Activated naive CD8-positive, alpha-beta T cell treated with anti-CD3 and anti-CD28 coated beads, Interleukin-2, amount 50 U/mL, for 24 hours (primary cell): ENCODE data around the gene UGT2B28.
"Not testable (repeated sequence)": the region's sequence is repeated elsewhere in the genome, so short reads cannot be mapped to it uniquely, and the experiment has no call there.

Source experiments
- ATAC-seq: fragments of 150-1000 bp; cut with Tn5 transposase; one replicate; pipeline ENCODE4 v1.10.0; 2021
- DNase-seq: peaks from one replicate; pipeline ENCODE4 v3.0.0; 2021
- H3K27ac Mint-ChIP-seq: one replicate; pipeline ENCODE4 v1.8.0; 2021; ENCODE audit warnings: mild to moderate bottlenecking, mixed read lengths
- H3K27me3 Mint-ChIP-seq: one replicate; pipeline ENCODE4 v1.8.0; 2021; ENCODE audit warnings: mixed read lengths
- H3K36me3 Mint-ChIP-seq: one replicate; pipeline ENCODE4 v1.8.0; 2021; ENCODE audit warnings: low read depth, mixed read lengths
- H3K4me1 Mint-ChIP-seq: one replicate; pipeline ENCODE4 v1.8.0; 2021; ENCODE audit warnings: mixed read lengths
- H3K4me3 Mint-ChIP-seq: one replicate; pipeline ENCODE4 v1.8.0; 2021; ENCODE audit warnings: mild to moderate bottlenecking, moderate library complexity, mixed read lengths
- H3K9me3 Mint-ChIP-seq: one replicate; pipeline ENCODE4 v1.8.0; 2021; ENCODE audit warnings: mixed read lengths

The UGT2B28 gene

GRCh38 chr4:69280081-69280480 lies at the start of gene UGT2B28:
TSS of gene UGT2B28 (plus strand) at chr4:69280475. CDS start at chr4:69280501, 26 bp downstream.
- H3K36me3 Mint-ChIP-seq, H3K4me1 Mint-ChIP-seq, H3K4me3 Mint-ChIP-seq, H3K9me3 Mint-ChIP-seq, DNase-seq, ATAC-seq, H3K27me3 Mint-ChIP-seq, H3K27ac Mint-ChIP-seq: not testable (repeated sequence)

GRCh38 chr4:69239092-69239491 lies 41.2 kb upstream of the UGT2B28 start:
- Mint-ChIP-seq H3K27me3 (no peaks in the 10 kb centered on the region), H3K9me3 (peaks cover 9% of the 10 kb centered on the region), H3K36me3 (no peaks in the 10 kb centered on the region), H3K27ac (no peak overlapping the region), H3K4me1 (no peaks in the 10 kb centered on the region), H3K4me3 (no peak overlapping the region)
- DNase-seq (no peak), ATAC-seq (no peak)

GRCh38 chr4:69239557-69240168 lies 40.6 kb upstream of the UGT2B28 start:
- ATAC-seq, result no peak
- no peak overlapping the region for H3K27ac Mint-ChIP-seq
- peaks cover 9% of the 10 kb centered on the region for H3K9me3 Mint-ChIP-seq
- no peak for DNase-seq
- H3K4me1 Mint-ChIP-seq, result no peaks in the 10 kb centered on the region
- no peaks in the 10 kb centered on the region for H3K36me3 Mint-ChIP-seq
- no peak overlapping the region for H3K4me3 Mint-ChIP-seq
- H3K27me3 Mint-ChIP-seq, result no peaks in the 10 kb centered on the region

- not testable (repeated sequence) for H3K4me1 Mint-ChIP-seq, H3K27ac Mint-ChIP-seq, DNase-seq, H3K27me3 Mint-ChIP-seq, H3K4me3 Mint-ChIP-seq, ATAC-seq, H3K36me3 Mint-ChIP-seq
- H3K9me3 Mint-ChIP-seq, result peaks cover 12% of the 10 kb centered on the region
Measured at GRCh38 chr4:69240787-69241186, 39.5 kb upstream of the UGT2B28 start.

- H3K36me3 Mint-ChIP-seq, H3K4me3 Mint-ChIP-seq, DNase-seq, H3K27me3 Mint-ChIP-seq, ATAC-seq, H3K4me1 Mint-ChIP-seq, H3K27ac Mint-ChIP-seq: not testable (repeated sequence)
- peaks cover 17% of the 10 kb centered on the region for H3K9me3 Mint-ChIP-seq
Measured at GRCh38 chr4:69241746-69242145, 38.5 kb upstream of the UGT2B28 start.

- not testable (repeated sequence) for H3K27me3 Mint-ChIP-seq, H3K4me1 Mint-ChIP-seq, H3K27ac Mint-ChIP-seq, ATAC-seq, H3K4me3 Mint-ChIP-seq, H3K36me3 Mint-ChIP-seq, DNase-seq
- H3K9me3 Mint-ChIP-seq, result peaks cover 24% of the 10 kb centered on the region
Measured at GRCh38 chr4:69242562-69243240, 37.6 kb upstream of the UGT2B28 start.

GRCh38 chr4:69250884-69251283 lies 29.4 kb upstream of the UGT2B28 start:
- not testable (repeated sequence) for H3K27ac Mint-ChIP-seq, H3K4me1 Mint-ChIP-seq, H3K27me3 Mint-ChIP-seq, DNase-seq, H3K36me3 Mint-ChIP-seq, ATAC-seq, H3K4me3 Mint-ChIP-seq
- H3K9me3 Mint-ChIP-seq, result peaks cover 15% of the 10 kb centered on the region

GRCh38 chr4:69253147-69253772 lies 27.0 kb upstream of the UGT2B28 start:
- H3K27ac Mint-ChIP-seq, H3K4me3 Mint-ChIP-seq, H3K4me1 Mint-ChIP-seq, ATAC-seq, DNase-seq, H3K27me3 Mint-ChIP-seq, H3K36me3 Mint-ChIP-seq, H3K9me3 Mint-ChIP-seq: not testable (repeated sequence)

GRCh38 chr4:69268612-69269011 lies 11.7 kb upstream of the UGT2B28 start:
- H3K4me1 Mint-ChIP-seq, H3K27ac Mint-ChIP-seq, ATAC-seq, H3K4me3 Mint-ChIP-seq, H3K27me3 Mint-ChIP-seq, DNase-seq, H3K36me3 Mint-ChIP-seq, H3K9me3 Mint-ChIP-seq: not testable (repeated sequence)

GRCh38 chr4:69296356-69296755 lies 16.1 kb downstream of the UGT2B28 start:
- not testable (repeated sequence) for H3K9me3 Mint-ChIP-seq, ATAC-seq, H3K4me1 Mint-ChIP-seq, H3K27ac Mint-ChIP-seq, H3K36me3 Mint-ChIP-seq, H3K27me3 Mint-ChIP-seq, H3K4me3 Mint-ChIP-seq, DNase-seq

GRCh38 chr4:69308426-69309033 lies 28.3 kb downstream of the UGT2B28 start:
- not testable (repeated sequence) for H3K9me3 Mint-ChIP-seq, DNase-seq, ATAC-seq, H3K27me3 Mint-ChIP-seq, H3K36me3 Mint-ChIP-seq, H3K27ac Mint-ChIP-seq, H3K4me3 Mint-ChIP-seq, H3K4me1 Mint-ChIP-seq

- not testable (repeated sequence) for H3K9me3 Mint-ChIP-seq, H3K4me1 Mint-ChIP-seq, DNase-seq, H3K36me3 Mint-ChIP-seq, H3K27ac Mint-ChIP-seq, ATAC-seq, H3K4me3 Mint-ChIP-seq, H3K27me3 Mint-ChIP-seq
Measured at GRCh38 chr4:69309549-69310076, 29.3 kb downstream of the UGT2B28 start.

- not testable (repeated sequence) for H3K9me3 Mint-ChIP-seq, ATAC-seq, H3K4me3 Mint-ChIP-seq, H3K36me3 Mint-ChIP-seq, H3K27ac Mint-ChIP-seq, H3K4me1 Mint-ChIP-seq, H3K27me3 Mint-ChIP-seq, DNase-seq
Measured at GRCh38 chr4:69310262-69310661, 30.0 kb downstream of the UGT2B28 start.

GRCh38 chr4:69317669-69318298 lies 37.5 kb downstream of the UGT2B28 start:
- not testable (repeated sequence) for ATAC-seq, DNase-seq, H3K36me3 Mint-ChIP-seq, H3K4me1 Mint-ChIP-seq, H3K9me3 Mint-ChIP-seq, H3K4me3 Mint-ChIP-seq, H3K27ac Mint-ChIP-seq, H3K27me3 Mint-ChIP-seq
